A549 (cell line): ENCODE results near the gene AHSP. TPM values are rescaled to one million over a fixed set of nuclear protein-coding genes. Genes with fewer than 3 reads are reported as not detected.
"Not testable (repeated sequence)": the region's sequence is repeated elsewhere in the genome, so short reads cannot be mapped to it uniquely, and the experiment has no call there.

ENCODE experiments used
- ATAC-seq, 2 experiments: fragments of 200-7000 bp in 1 of 2; fragments of >200 bp in 1 of 2; cut with Nextera tagmentation in 1 of 2; cut with Tn5 transposase in 1 of 2; 3 replicates each; pipeline versions ENCODE4 v1.8.0 to v1.9.1; 2018 to 2020; ENCODE audit warnings: mild to moderate bottlenecking in 1 of 2, moderate library complexity in 1 of 2
- CTCF ChIA-PET: fragments of 300-600 bp; sonication (Branson Sonifier 250); formaldehyde crosslinking; extraction: SDS; loops from one replicate; lab custom pipeline; 2021; ENCODE audit warnings: antibody characterized with exemption, inconsistent platforms; lab: Yijun Ruan, JAX
- POLR2A ChIA-PET: fragments of 350-600 bp; formaldehyde crosslinking; extraction: SDS; loops from one replicate; lab custom pipeline; 2021; ENCODE audit warnings: antibody characterized with exemption, inconsistent platforms; lab: Yijun Ruan, JAX
- DNase-seq, 2 experiments: peaks; one replicate each; pipeline versions ENCODE4 v3.0.0 to v3.0.0-alpha.2; 2011 to 2016; ENCODE audit warnings: low read depth in 1 of 2, low spot score in 1 of 2
- FAIRE-seq: peaks from 2 replicates; lab custom pipeline; 2011; peaks lifted over from hg19 to GRCh38; lab: Jason Lieb, UNC
- H3K27ac ChIP-seq, 2 experiments: fragments of >200 bp; sonication (Bioruptor Twin); formaldehyde crosslinking; 3 replicates each; pipeline ENCODE4 v1.5.1; 2016 to 2017
- H3K4me1 ChIP-seq: fragments of >200 bp; sonication (Bioruptor Twin); formaldehyde crosslinking; 3 replicates; pipeline ENCODE4 v1.6.1; 2016
- H3K4me2 ChIP-seq: fragments of >200 bp; sonication (Bioruptor Twin); formaldehyde crosslinking; 3 replicates; pipeline ENCODE4 v1.6.1; 2016
- H3K4me3 ChIP-seq: fragments of >200 bp; sonication (Bioruptor Twin); formaldehyde crosslinking; 3 replicates; pipeline ENCODE4 v1.5.1; 2016
- H3K9me3 ChIP-seq: fragments of >200 bp; sonication (Bioruptor Twin); formaldehyde crosslinking; 3 replicates; pipeline ENCODE4 v1.6.1; 2016
- CBX2 ChIP-seq: fragments of 200-600 bp; sonication (generic); IDR thresholded peaks from 2 replicates; pipeline ENCODE4 v1.6.1; 2016; ENCODE audit warnings: low read depth, mild to moderate bottlenecking, borderline replicate concordance
- CHD2 ChIP-seq: fragments of 150-350 bp; IDR thresholded peaks from 2 replicates; pipeline ENCODE4 v1.6.1; 2014; ENCODE audit warnings: low read length; ENCODE audit not compliant: partially characterized antibody
- E2F6 ChIP-seq: IDR thresholded peaks from 2 replicates; pipeline ENCODE4 v1.6.1; 2012; ENCODE audit warnings: low read depth, borderline replicate concordance
- EHF ChIP-seq: fragments of 250-450 bp; sonication (Bioruptor Pico); IDR thresholded peaks from 2 replicates; pipeline ENCODE4 v1.5.0; 2020; ENCODE audit warnings: mild to moderate bottlenecking
- ELK1 ChIP-seq: fragments of 150-350 bp; IDR thresholded peaks from 2 replicates; pipeline ENCODE4 v1.6.1; 2014; ENCODE audit warnings: low read depth, mild to moderate bottlenecking, low read length
- EP300 ChIP-seq, 2 experiments: fragments of >200 bp; sonication (Bioruptor Twin); formaldehyde crosslinking; IDR thresholded peaks; 2 replicates in 1 of 2; 3 replicates in 1 of 2; pipeline ENCODE4 v1.6.1; 2016 to 2017
- ESRRA ChIP-seq: fragments of 150-350 bp; IDR thresholded peaks from 2 replicates; pipeline ENCODE4 v1.6.1; 2014; ENCODE audit warnings: mild to moderate bottlenecking, low read length, borderline replicate concordance
- FOSL2 ChIP-seq, 2 experiments: fragments of 450-650 bp in 1 of 2; fragments of >200 bp in 1 of 2; sonication (Bioruptor Twin) in 1 of 2; formaldehyde crosslinking; IDR thresholded peaks; 2 replicates each; pipeline versions ENCODE4 v1.5.0 to v1.6.1; 2016 to 2020; ENCODE audit warnings: mild to moderate bottlenecking in 1 of 2, moderate library complexity in 1 of 2
- HDAC2 ChIP-seq: fragments of 200-600 bp; sonication (generic); IDR thresholded peaks from 2 replicates; pipeline ENCODE4 v1.6.1; 2016
- HEYL ChIP-seq: fragments of 250-450 bp; sonication (Bioruptor Pico); IDR thresholded peaks from 2 replicates; pipeline ENCODE4 v1.8.0; 2021; ENCODE audit warnings: mild to moderate bottlenecking, moderate library complexity
- HOXA7 ChIP-seq: fragments of 250-450 bp; sonication (Bioruptor Pico); IDR thresholded peaks from 2 replicates; pipeline ENCODE4 v1.5.0; 2020; ENCODE audit warnings: mild to moderate bottlenecking, moderate library complexity
- HOXB5 ChIP-seq: fragments of 250-450 bp; sonication (Bioruptor Pico); IDR thresholded peaks from 2 replicates; pipeline ENCODE4 v1.5.0; 2020; ENCODE audit warnings: mild to moderate bottlenecking, moderate library complexity
- KDM1A ChIP-seq: fragments of 200-600 bp; sonication (generic); IDR thresholded peaks from 2 replicates; pipeline ENCODE4 v1.6.1; 2016; ENCODE audit warnings: low read depth, mild to moderate bottlenecking
- KDM5A ChIP-seq: fragments of 200-600 bp; sonication (generic); IDR thresholded peaks from 2 replicates; pipeline ENCODE4 v1.6.1; 2016; ENCODE audit warnings: antibody characterized with exemption, mild to moderate bottlenecking
- MAX ChIP-seq: IDR thresholded peaks from 2 replicates; pipeline ENCODE4 v1.6.1; 2012
- MYC ChIP-seq: IDR thresholded peaks from 2 replicates; pipeline ENCODE4 v1.6.1; 2012; ENCODE audit warnings: mild to moderate bottlenecking, inconsistent platforms, low read length, improper control_type of control experiment, borderline replicate concordance
- NFE2L2 ChIP-seq: fragments of 150-350 bp; conservative IDR thresholded peaks from 2 replicates; pipeline ENCODE4 v1.6.1; 2014; ENCODE audit warnings: low read length
- NR3C1 ChIP-seq: fragments of >200 bp; sonication (Bioruptor Twin); formaldehyde crosslinking; IDR thresholded peaks from 3 replicates; pipeline ENCODE4 v1.6.1; 2017
- POLR2A ChIP-seq: IDR thresholded peaks from 2 replicates; pipeline ENCODE4 v1.6.1; 2012; ENCODE audit warnings: mild to moderate bottlenecking, low read length
- RARB ChIP-seq: fragments of 250-450 bp; sonication (Bioruptor Pico); IDR thresholded peaks from 2 replicates; pipeline ENCODE4 v1.8.0; 2021; ENCODE audit warnings: mild to moderate bottlenecking, moderate library complexity
- RFX5 ChIP-seq: fragments of 450-650 bp; IDR thresholded peaks from 2 replicates; pipeline ENCODE4 v1.7.1; 2014; ENCODE audit warnings: antibody characterized with exemption, mild to moderate bottlenecking, moderate library complexity
- RNF2 ChIP-seq: fragments of 200-600 bp; sonication (generic); IDR thresholded peaks from 2 replicates; pipeline ENCODE4 v1.6.1; 2016; ENCODE audit warnings: low read depth, mild to moderate bottlenecking, antibody characterized with exemption, moderate library complexity, borderline replicate concordance
- TFCP2L1 ChIP-seq: fragments of 250-450 bp; sonication (Bioruptor Pico); IDR thresholded peaks from 2 replicates; pipeline ENCODE4 v1.5.0; 2021; ENCODE audit warnings: mild to moderate bottlenecking
- WGBS: methylation state at CpG from one replicate; pipeline ENCODE4 v1.1.6; 2017; ENCODE audit errors: missing lambda C conversion rate; 5-methylcytosine and 5-hydroxymethylcytosine counted together
- polyA plus RNA-seq, 4 experiments: library from polyadenylated mRNA; depleted of rRNA in 3 of 4; stranded (reverse); fragments of >200 nt; fragmentation: RNase III in 1 of 4; extraction: RNeasy Plus Mini Kit Qiagen cat#74134 plus additional on column Dnase treatment in 1 of 4; gene quantifications; 2 replicates in 3 of 4; 3 replicates in 1 of 4; pipeline ENCODE4 v1.2.3, GENCODE V29; 2011 to 2017
- TF ChIP-seq, protein P1 (sequence below): fragments of >200 bp; sonication (Bioruptor Twin); formaldehyde crosslinking; IDR thresholded peaks from 3 replicates; pipeline ENCODE4 v1.6.1; 2016
- TF ChIP-seq, protein P2 (sequence below): fragments of 250-450 bp; sonication (Bioruptor Pico); IDR thresholded peaks from 2 replicates; pipeline ENCODE4 v1.5.0; 2020; ENCODE audit warnings: low read depth, mild to moderate bottlenecking, moderate library complexity
- TF ChIP-seq, protein P3 (sequence below): IDR thresholded peaks from 2 replicates; pipeline ENCODE4 v1.6.1; 2012

Gene AHSP
- polyA plus RNA-seq, 2 of the 4 experiments (the other 2 are of a cell fraction) = not detected

DNA sequence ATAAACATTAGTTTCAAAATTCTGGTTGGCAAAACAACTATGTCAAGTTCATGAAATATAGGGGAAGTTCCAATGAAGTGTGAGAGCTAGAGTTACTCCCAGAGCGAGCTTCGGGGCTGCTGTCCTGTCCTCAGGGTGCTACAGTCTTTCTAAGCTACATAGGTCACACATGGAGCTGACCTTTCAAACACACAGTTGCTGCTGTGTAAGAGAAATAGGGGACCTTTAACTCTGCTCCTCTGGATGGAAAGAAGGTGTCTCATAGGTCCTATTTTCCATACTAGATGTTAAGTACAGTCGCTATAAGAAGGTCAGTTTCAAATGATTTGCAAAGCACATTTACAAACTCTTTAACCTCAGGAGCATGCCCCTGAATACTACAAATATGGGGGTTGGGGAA is 6.3 kb upstream of the AHSP start:
- 46% methylated on average over 3 of the region's 3 CpGs for WGBS

GRCh38 chr16:31522071-31522470 is 5.6 kb upstream of the AHSP start:
- no peaks in the 10 kb centered on the region for H3K9me3 ChIP-seq
- no peak overlapping the region for H3K4me2 ChIP-seq
- H3K4me1 ChIP-seq = no peaks in the 10 kb centered on the region
- ChIA-PET POLR2A (interaction anchor here (1.4 kb wide), 1 partner anchor 14 kb away, joined by 3 read pairs; the partner anchor contains the start of gene RUSF1), CTCF (interaction anchor here (0.8 kb wide), 1 partner anchor 11 kb away, joined by 3 read pairs; no protein-coding TSS in a partner anchor)
- no peak overlapping the region for H3K4me3 ChIP-seq
- DNase-seq (no peak), FAIRE-seq (no peak), ATAC-seq (no peak)
- TF ChIP-seq KDM5A = no peak
- TF ChIP-seq HEYL (CRISPR knock-in tag) = no peak
- TF ChIP-seq CHD2 = no peak
- TF ChIP-seq, protein P1, sequence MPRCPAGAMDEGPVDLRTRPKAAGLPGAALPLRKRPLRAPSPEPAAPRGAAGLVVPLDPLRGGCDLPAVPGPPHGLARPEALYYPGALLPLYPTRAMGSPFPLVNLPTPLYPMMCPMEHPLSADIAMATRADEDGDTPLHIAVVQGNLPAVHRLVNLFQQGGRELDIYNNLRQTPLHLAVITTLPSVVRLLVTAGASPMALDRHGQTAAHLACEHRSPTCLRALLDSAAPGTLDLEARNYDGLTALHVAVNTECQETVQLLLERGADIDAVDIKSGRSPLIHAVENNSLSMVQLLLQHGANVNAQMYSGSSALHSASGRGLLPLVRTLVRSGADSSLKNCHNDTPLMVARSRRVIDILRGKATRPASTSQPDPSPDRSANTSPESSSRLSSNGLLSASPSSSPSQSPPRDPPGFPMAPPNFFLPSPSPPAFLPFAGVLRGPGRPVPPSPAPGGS = no peak
- TF ChIP-seq RFX5 = no peak
- TF ChIP-seq MAX = no peak
- TF ChIP-seq, protein P2, sequence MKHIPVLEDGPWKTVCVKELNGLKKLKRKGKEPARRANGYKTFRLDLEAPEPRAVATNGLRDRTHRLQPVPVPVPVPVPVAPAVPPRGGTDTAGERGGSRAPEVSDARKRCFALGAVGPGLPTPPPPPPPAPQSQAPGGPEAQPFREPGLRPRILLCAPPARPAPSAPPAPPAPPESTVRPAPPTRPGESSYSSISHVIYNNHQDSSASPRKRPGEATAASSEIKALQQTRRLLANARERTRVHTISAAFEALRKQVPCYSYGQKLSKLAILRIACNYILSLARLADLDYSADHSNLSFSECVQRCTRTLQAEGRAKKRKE = no peak
- TF ChIP-seq KDM1A = no peak
- no peak for TF ChIP-seq HOXA7 (CRISPR knock-in tag)
- 45% methylated on average over 6 of the region's 6 CpGs for WGBS
- H3K27ac ChIP-seq = no peak overlapping the region

More for the DNA sequence above, 6.3 kb upstream of the AHSP start:
- ChIA-PET CTCF (no interaction called here), POLR2A (interaction anchor here (1.4 kb wide), 1 partner anchor 13 kb away, joined by 3 read pairs; the partner anchor contains the start of gene RUSF1)
- H3K27ac ChIP-seq = no peak overlapping the region
- TF ChIP-seq HOXB5 (CRISPR knock-in tag) = no peak
- no peak for FAIRE-seq
- H3K4me1 ChIP-seq = no peaks in the 10 kb centered on the region
- H3K9me3 ChIP-seq = no peaks in the 10 kb centered on the region
- no peak for DNase-seq
- ATAC-seq = no peak
- H3K4me2 ChIP-seq = no peak overlapping the region
- no peak overlapping the region for H3K4me3 ChIP-seq

GRCh38 chr16:31523768-31524167 is 3.9 kb upstream of the AHSP start:
- CTCF ChIA-PET, DNase-seq, POLR2A ChIA-PET, ATAC-seq, H3K27ac ChIP-seq, H3K9me3 ChIP-seq, H3K4me3 ChIP-seq, H3K4me2 ChIP-seq, FAIRE-seq, H3K4me1 ChIP-seq: not testable (repeated sequence)
- WGBS = 20% methylated on average over 1 of the region's 6 CpGs

GRCh38 chr16:31525113-31525512 is 2.6 kb upstream of the AHSP start:
- Histone ChIP-seq H3K4me2 (no peak overlapping the region), H3K4me1 (no peaks in the 10 kb centered on the region), H3K9me3 (peaks cover 6% of the 10 kb centered on the region; the same call in 2 of the 3 replicates), H3K27ac (no peak overlapping the region), H3K4me3 (no peak overlapping the region)
- TF ChIP-seq NFE2L2 (no peak), FOSL2 (IDR thresholded peaks at IDR 0.05) (no peak), FOSL2 (CRISPR knock-in tag; IDR thresholded peaks at IDR 0.05) (no peak), EHF (CRISPR knock-in tag) (no peak), HOXA7 (CRISPR knock-in tag) (no peak), HDAC2 (no peak), RARB (CRISPR knock-in tag) (no peak), CBX2 (no peak), RNF2 (no peak), NR3C1 (no peak), ESRRA (no peak), MYC (no peak), KDM5A (no peak), ELK1 (no peak), E2F6 (no peak), EP300 (IDR thresholded peaks at IDR 0.05) (no peak), TFCP2L1 (CRISPR knock-in tag) (no peak), KDM1A (no peak), POLR2A (no peak)
- TF ChIP-seq, protein P3, sequence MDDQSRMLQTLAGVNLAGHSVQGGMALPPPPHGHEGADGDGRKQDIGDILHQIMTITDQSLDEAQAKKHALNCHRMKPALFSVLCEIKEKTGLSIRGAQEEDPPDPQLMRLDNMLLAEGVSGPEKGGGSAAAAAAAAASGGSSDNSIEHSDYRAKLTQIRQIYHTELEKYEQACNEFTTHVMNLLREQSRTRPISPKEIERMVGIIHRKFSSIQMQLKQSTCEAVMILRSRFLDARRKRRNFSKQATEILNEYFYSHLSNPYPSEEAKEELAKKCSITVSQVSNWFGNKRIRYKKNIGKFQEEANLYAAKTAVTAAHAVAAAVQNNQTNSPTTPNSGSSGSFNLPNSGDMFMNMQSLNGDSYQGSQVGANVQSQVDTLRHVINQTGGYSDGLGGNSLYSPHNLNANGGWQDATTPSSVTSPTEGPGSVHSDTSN = no peak
- WGBS = 51% methylated on average over 3 of the region's 3 CpGs
- DNase-seq (no peak), ATAC-seq (no peak), FAIRE-seq (no peak)
- ChIA-PET POLR2A (no interaction called here), CTCF (no interaction called here)
